NB4 (cell line): ENCODE measurements around the gene LGALS9.

Experiments used
- CTCF ChIP-seq: IDR thresholded peaks from one replicate; pipeline ENCODE4 v1.5.1; 2012; ENCODE audit warnings: low read depth, low read length
- MAX ChIP-seq: IDR thresholded peaks from 2 replicates; pipeline ENCODE4 v1.6.1; 2011; ENCODE audit warnings: low read depth, low read length
- POLR2A ChIP-seq: IDR thresholded peaks from 2 replicates; pipeline ENCODE4 v1.6.1; 2011; ENCODE audit warnings: mild to moderate bottlenecking; ENCODE audit not compliant: insufficient read length; ENCODE audit errors: extremely low read depth

GRCh38 chr17:27623614-27624013, 7.4 kb upstream of the LGALS9 start:
- no peak for TF ChIP-seq MAX
- no peak for TF ChIP-seq CTCF
- no peak for TF ChIP-seq POLR2A
